Regular cardiac myocyte (primary cell): ENCODE data around the gene CEP72. TPM values are rescaled to one million over a fixed set of nuclear protein-coding genes. Genes with fewer than 3 reads are reported as not detected.

Source experiments
- total RNA-seq: library from RNA; depleted of rRNA; stranded (reverse); fragments of >200 nt; gene quantifications from 2 replicates; pipeline ENCODE4 v1.2.3, GENCODE V29; 2014

Gene CEP72, protein sequence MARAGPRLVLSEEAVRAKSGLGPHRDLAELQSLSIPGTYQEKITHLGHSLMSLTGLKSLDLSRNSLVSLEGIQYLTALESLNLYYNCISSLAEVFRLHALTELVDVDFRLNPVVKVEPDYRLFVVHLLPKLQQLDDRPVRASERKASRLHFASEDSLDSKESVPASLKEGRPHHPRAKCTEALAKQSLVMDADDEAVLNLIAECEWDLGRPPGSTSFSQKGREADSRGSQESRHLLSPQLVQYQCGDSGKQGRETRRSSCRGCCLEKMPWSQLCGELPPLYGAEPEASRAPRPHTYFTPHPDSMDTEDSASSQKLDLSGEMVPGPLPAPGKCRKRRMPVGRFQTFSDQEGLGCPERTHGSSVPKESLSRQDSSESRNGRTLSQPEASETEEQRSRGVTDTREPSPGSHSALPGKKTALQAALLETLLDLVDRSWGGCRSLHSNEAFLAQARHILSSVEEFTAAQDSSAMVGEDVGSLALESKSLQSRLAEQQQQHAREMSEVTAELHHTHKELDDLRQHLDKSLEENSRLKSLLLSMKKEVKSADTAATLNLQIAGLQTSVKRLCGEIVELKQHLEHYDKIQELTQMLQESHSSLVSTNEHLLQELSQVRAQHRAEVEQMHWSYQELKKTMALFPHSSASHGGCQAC
- 1.7 and 5.4 TPM in 2 replicates for total RNA-seq

DNA sequence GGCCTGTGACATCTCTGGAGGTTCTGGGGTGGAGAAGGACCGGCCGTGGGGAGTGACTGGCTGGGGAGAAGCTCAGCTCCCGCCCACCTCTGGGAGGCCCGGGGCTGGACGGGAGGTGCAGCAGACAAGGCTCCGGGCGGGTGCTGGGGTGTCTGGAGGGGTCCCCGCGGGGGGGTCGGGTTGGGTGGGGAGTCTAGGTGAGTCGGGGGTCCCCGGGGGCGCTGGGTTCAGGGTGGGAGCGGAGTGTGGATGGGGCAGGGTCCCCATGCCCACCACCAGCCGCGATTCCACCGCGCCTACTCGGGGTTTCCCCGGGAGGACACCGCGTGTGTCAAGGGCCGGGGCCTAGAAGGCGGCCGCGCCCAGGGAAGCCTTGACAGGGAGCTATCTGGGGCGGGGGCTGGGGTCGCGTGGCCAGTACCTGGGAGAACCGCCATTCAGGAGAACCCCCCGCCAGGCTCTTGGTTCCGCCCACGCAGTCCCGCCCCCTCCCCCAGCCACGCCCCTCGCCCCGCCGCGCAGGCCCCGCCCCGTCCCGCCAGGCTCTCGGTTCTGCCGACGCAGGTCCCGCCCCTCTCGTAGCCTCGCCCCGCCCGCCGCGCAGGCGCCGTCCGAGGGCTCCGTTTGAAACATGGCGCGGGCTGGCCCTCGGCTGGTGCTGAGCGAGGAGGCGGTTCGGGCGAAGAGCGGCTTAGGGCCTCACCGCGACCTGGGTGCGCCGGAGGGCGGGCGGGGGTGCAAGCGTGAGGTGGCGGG lies at the start of gene CEP72:
Gene CEP72, plus strand, starts transcription at position 610 of the 756 bp plus-strand sequence. Its CDS starts 22 bp downstream, at position 632.

GRCh38 chr5:693271-694041 lies 81.3 kb downstream of the CEP72 start, which contains the start of gene TPPP:
TPPP (minus strand) TSS chr5:693352; CDS start chr5:678060, 15,292 bp downstream.

Other genes with a start within 250 kb of the CEP72 start
- 41.8 and 42.6 TPM in 2 replicates for gene EXOC3, start 169.2 kb upstream of the CEP72 start, total RNA-seq
- 0.77 and 1.1 TPM in 2 replicates for gene SLC9A3, start 87.9 kb upstream of the CEP72 start, total RNA-seq
- gene TPPP, start 81.0 kb downstream of the CEP72 start, total RNA-seq = under 0.01 and 0.19 TPM in 2 replicates
- under 0.01 TPM in 1 of 2 replicates, not detected in the other for gene ZDHHC11B, start 172.4 kb downstream of the CEP72 start, total RNA-seq
- gene ZDHHC11, start 238.6 kb downstream of the CEP72 start, total RNA-seq = 0.77 and 1.7 TPM in 2 replicates